ENCODE results near the gene SLC2A13. TPM values are rescaled to one million over a fixed set of nuclear protein-coding genes. Genes with fewer than 3 reads are reported as not detected.

Gene SLC2A13
- total and polyA plus RNA-seq, 3 donors from 2014 or later = 3.3 to 19.8 (median 18.0) TPM

GRCh38 chr12:40038619-40039018 is 67.3 kb downstream of the SLC2A13 start:
- H3K27me3 ChIP-seq = no peaks in the 10 kb centered on the region
- no peaks in the 10 kb centered on the region for H3K36me3 ChIP-seq (ENCODE audit: low read depth, missing control alignments)
- no peaks in the 10 kb centered on the region for H3K4me1 ChIP-seq
- WGBS, 2 donors = 87 to 88% methylated on average over 3 of the region's 3 CpGs
- H3K27ac ChIP-seq = no peak overlapping the region
- no peak for DNase-seq
- no peaks in the 10 kb centered on the region for H3K9me3 ChIP-seq
- no peak for TF ChIP-seq POLR2A (IDR thresholded peaks at IDR 0.05)
- TF ChIP-seq, protein P1, sequence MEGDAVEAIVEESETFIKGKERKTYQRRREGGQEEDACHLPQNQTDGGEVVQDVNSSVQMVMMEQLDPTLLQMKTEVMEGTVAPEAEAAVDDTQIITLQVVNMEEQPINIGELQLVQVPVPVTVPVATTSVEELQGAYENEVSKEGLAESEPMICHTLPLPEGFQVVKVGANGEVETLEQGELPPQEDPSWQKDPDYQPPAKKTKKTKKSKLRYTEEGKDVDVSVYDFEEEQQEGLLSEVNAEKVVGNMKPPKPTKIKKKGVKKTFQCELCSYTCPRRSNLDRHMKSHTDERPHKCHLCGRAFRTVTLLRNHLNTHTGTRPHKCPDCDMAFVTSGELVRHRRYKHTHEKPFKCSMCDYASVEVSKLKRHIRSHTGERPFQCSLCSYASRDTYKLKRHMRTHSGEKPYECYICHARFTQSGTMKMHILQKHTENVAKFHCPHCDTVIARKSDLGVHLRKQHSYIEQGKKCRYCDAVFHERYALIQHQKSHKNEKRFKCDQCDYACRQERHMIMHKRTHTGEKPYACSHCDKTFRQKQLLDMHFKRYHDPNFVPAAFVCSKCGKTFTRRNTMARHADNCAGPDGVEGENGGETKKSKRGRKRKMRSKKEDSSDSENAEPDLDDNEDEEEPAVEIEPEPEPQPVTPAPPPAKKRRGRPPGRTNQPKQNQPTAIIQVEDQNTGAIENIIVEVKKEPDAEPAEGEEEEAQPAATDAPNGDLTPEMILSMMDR (IDR thresholded peaks at IDR 0.05) = no peak
- H3K4me3 ChIP-seq = no peak overlapping the region
- intact Hi-C loops (cut with DNase I; ENCODE audit: low total_unique reads) = no loop called here

GRCh38 chr12:40034712-40035111 is 71.2 kb downstream of the SLC2A13 start:
- no peak overlapping the region for H3K27ac ChIP-seq
- no peaks in the 10 kb centered on the region for H3K4me1 ChIP-seq
- H3K36me3 ChIP-seq (ENCODE audit: low read depth, missing control alignments) = no peaks in the 10 kb centered on the region
- 20 to 38% methylated on average over 2 of the region's 2 CpGs for WGBS, 2 donors
- no peak overlapping the region for H3K4me3 ChIP-seq
- no peaks in the 10 kb centered on the region for H3K27me3 ChIP-seq
- DNase-seq = no peak
- intact Hi-C loops (cut with DNase I; ENCODE audit: low total_unique reads) = no loop called here
- no peaks in the 10 kb centered on the region for H3K9me3 ChIP-seq
- TF ChIP-seq, protein P1 (IDR thresholded peaks at IDR 0.05) = no peak
- TF ChIP-seq POLR2A (IDR thresholded peaks at IDR 0.05) = no peak

GRCh38 chr12:40034156-40034555 is 71.7 kb downstream of the SLC2A13 start:
- no peak for DNase-seq
- Histone ChIP-seq H3K9me3 (no peaks in the 10 kb centered on the region), H3K27me3 (no peaks in the 10 kb centered on the region), H3K4me1 (no peaks in the 10 kb centered on the region), H3K4me3 (no peak overlapping the region), H3K36me3 (ENCODE audit: low read depth, missing control alignments) (no peaks in the 10 kb centered on the region), H3K27ac (no peak overlapping the region)
- intact Hi-C loops (cut with DNase I; ENCODE audit: low total_unique reads) = no loop called here
- no peak for TF ChIP-seq POLR2A (IDR thresholded peaks at IDR 0.05)

GRCh38 chr12:40033242-40033630 is 72.6 kb downstream of the SLC2A13 start:
- Histone ChIP-seq H3K27ac (no peak overlapping the region), H3K27me3 (no peaks in the 10 kb centered on the region), H3K4me3 (no peak overlapping the region), H3K36me3 (ENCODE audit: low read depth, missing control alignments) (no peaks in the 10 kb centered on the region), H3K9me3 (no peaks in the 10 kb centered on the region), H3K4me1 (no peaks in the 10 kb centered on the region)
- TF ChIP-seq, protein P1 (IDR thresholded peaks at IDR 0.05) = no peak
- TF ChIP-seq POLR2A (IDR thresholded peaks at IDR 0.05) = no peak
- DNase-seq = no peak
- intact Hi-C loops (cut with DNase I; ENCODE audit: low total_unique reads) = no loop called here

DNA sequence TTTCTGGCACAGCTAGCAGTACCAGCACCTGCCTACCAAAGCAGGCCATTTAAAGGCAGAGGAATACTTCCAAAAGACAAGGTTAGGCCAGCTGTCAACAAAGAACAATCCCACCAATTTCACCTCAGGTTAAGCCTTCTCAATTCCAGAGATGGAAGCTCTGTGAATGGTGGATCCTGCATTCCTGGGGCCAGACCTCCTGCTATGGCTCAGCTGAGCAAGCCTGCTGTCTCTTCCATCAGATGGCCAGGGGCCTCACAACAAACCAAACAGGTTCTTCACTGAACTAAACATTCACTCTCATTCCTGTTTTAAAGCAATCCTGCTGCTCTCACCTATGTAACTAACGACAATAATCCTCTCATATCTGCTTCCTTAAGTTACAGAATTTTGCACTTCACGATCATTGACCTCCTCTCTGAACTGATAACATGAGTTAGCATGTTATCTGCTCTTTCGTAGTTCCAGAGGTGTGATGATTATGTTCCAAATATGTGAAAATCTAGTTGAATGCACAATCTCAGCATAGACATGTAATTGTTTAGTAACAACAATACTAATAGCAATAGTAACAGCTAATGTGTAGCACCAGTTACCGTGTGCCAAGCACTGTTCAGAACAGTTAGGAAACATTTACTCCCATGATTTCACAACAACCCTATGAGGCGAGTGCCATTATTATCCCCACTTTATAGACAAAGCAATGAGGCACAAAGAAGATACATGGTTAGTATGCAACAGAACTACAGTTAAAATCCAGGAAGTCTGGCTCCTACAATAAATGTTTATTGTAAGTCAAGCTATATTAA is 73.2 kb downstream of the SLC2A13 start:
- Histone ChIP-seq H3K9me3 (no peaks in the 10 kb centered on the region), H3K4me3 (no peak overlapping the region), H3K27ac (no peak overlapping the region), H3K27me3 (no peaks in the 10 kb centered on the region), H3K4me1 (no peaks in the 10 kb centered on the region), H3K36me3 (ENCODE audit: low read depth, missing control alignments) (no peaks in the 10 kb centered on the region)
- no peak for DNase-seq
- WGBS, 2 donors = 81 to 87% methylated on average over 5 of the region's 5 CpGs
- intact Hi-C loops (cut with DNase I; ENCODE audit: low total_unique reads) = no loop called here
- no peak for TF ChIP-seq POLR2A (IDR thresholded peaks at IDR 0.05)
- TF ChIP-seq, protein P1 (IDR thresholded peaks at IDR 0.05) = no peak

Data from testis (tissue), 3 donors.